AG09309 (cell line): ENCODE measurements around the gene PDE4C.

Experiments
- DNase-seq: peaks from one replicate; pipeline ENCODE4 v3.0.0-alpha.2; 2010; ENCODE audit warnings: low read depth
- H3K4me3 ChIP-seq: 2 replicates; pipeline ENCODE4 v1.5.1; 2011; ENCODE audit warnings: mild to moderate bottlenecking, low read depth, low read length, moderate library complexity; ENCODE audit not compliant: control insufficient read depth
- TF ChIP-seq, protein P1 (sequence below): IDR thresholded peaks from 2 replicates; pipeline ENCODE4 v1.5.1; 2011; ENCODE audit warnings: mild to moderate bottlenecking, low read depth, low read length, inconsistent platforms; ENCODE audit not compliant: insufficient read depth, control insufficient read depth; ENCODE audit errors: missing control alignments

PDE4C gene

GRCh38 chr19:18206018-18206417, 20.2 kb downstream of the PDE4C start:
- H3K4me3 ChIP-seq, result no peak overlapping the region
- DNase-seq, result no peak
- TF ChIP-seq, protein P1, sequence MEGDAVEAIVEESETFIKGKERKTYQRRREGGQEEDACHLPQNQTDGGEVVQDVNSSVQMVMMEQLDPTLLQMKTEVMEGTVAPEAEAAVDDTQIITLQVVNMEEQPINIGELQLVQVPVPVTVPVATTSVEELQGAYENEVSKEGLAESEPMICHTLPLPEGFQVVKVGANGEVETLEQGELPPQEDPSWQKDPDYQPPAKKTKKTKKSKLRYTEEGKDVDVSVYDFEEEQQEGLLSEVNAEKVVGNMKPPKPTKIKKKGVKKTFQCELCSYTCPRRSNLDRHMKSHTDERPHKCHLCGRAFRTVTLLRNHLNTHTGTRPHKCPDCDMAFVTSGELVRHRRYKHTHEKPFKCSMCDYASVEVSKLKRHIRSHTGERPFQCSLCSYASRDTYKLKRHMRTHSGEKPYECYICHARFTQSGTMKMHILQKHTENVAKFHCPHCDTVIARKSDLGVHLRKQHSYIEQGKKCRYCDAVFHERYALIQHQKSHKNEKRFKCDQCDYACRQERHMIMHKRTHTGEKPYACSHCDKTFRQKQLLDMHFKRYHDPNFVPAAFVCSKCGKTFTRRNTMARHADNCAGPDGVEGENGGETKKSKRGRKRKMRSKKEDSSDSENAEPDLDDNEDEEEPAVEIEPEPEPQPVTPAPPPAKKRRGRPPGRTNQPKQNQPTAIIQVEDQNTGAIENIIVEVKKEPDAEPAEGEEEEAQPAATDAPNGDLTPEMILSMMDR, result no peak

DNA sequence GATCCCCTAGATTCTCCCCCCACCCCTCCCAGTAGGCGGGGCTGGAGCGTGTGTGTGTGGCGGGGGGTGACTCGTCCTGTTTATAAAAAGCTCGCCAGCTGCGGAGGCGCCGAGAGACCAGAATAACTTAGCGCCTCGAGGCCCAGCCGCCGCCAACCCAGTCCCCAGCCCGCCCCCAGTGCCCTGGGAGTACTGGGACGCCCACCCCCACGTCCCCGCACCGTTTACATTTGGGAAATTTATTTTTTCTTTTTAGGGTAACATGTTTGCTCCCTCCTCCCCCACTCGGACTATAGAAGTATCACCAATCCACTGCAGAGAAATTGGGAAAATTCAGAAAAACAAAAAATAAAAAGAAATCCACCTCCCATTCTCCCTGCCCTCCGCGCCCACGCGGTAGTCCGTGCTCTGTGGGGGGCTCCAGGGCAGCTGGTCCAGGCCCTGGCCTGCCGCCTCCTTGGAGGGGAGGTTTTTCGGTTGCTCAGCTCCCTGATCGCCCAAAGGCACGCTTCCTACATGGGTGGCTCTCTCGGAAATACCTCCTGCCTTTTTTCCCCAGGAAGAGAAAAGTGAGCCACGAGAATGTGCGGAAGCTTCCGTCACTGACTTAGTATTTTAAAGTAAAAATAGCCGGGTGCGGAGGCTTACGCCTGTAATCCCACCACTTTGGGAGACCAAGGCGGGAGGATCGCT, 20.9 kb downstream of the PDE4C start:
- H3K4me3 ChIP-seq, result peak overlapping the region; percentile 58
- TF ChIP-seq, protein P1, result no peak
- DNase-seq, result peak; percentile 39

DNA sequence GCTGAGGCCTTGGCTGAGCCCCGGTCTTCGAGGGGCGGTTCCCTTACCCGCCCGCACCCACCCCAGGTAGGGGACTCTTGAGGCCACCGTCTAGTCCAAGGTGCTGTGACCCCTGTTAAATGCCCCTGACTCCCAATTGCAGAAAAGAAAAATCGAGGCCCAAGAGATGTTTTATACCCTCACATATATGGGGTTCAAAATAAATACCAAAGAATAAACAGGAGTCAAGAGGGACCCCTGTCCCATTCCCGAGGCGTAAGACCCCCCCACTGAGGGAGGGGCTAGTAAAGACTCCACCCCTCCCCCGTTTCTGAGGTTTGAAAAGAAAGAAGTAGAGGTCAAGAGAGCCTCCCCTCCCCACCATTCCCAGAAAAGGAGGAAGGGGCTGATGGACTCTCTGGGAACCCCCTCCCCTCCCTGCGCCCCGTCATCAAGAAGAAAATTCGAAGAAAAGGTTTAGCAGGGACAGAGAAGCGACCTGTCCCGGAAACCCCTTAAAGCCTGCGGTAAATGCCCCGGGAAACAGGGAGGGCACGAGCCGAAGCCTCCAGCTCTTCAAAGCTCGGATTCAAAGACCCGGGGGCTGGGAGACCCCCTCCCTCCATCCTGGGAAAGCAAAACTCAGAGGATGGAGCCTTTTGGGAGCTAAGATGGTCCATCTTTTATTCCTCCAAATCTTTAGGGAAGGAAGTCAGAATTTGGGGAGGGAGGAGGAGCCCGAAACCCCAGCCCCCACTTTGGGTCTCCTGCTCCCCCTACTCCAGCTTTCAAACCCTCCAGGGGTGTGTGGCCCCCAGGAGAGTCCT, 21.6 kb downstream of the PDE4C start:
- no peak for DNase-seq
- peak overlapping the region; percentile 58 for H3K4me3 ChIP-seq
- TF ChIP-seq, protein P1, result no peak

- TF ChIP-seq, protein P1, result no peak
- peak; percentile 100 for DNase-seq
- H3K4me3 ChIP-seq, result peak within 1 kb of the TSS; percentile 96
Measured at GRCh38 chr19:18203863-18204393, 22.3 kb downstream of the PDE4C start, which contains the start of gene RAB3A. Gene RAB3A, minus strand, starts transcription at chr19:18204042. Its CDS starts 1,302 bp downstream, at chr19:18202740.

DNA sequence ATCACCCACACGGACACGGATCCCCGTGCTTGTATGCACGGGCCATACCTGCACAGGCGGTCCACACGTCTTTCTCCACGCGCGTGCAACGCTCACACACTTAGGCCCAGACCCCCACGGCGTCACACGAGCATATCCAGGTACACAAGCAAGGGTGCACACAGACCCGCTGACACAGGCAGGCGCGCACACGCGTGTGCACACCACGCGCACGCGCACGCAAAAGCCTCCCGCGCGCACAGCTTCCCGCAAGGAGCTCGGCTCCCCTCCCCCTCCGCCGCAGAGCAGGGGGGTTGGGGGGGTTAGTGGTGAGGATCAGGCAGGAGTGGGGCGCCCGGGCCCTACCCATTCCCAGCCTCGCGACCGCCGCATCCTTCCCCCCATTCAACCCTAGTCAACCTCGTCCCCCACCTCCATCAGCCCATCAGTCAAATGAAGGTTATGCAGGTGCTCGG, 22.8 kb downstream of the PDE4C start:
- DNase-seq, result no peak
- H3K4me3 ChIP-seq, result peak overlapping the region; percentile 96
- TF ChIP-seq, protein P1, result no peak

DNA sequence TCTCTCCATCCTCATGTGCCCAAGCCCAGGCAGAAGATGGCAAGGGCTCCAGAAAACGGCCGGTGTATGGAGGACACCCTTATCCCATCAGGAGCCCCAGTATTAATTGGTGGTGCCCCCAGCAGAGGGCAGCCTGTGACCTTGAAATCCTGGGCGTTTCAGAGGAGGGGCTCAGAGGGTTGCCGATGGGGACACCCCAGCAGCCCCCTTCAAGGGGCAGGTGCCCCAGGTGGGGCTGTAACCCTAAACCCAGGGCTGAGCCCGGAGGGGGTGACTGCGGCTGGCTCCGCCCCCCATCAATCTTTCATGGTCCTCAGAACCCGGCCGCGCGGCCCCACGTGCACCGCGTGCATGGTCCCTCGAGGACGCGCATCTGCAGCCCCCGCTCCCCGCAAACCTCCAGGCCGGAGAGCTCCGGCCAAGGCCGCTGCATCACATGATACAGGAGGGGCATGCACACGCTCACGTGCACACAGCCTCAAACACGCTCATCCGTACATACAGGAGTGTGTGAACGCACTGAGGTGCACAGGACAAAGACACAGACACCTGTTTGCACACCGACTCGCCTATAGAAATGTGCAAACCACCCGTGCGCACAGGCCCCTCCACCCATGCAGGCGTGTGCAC, 23.3 kb downstream of the PDE4C start:
- TF ChIP-seq, protein P1, result peak; percentile 47
- DNase-seq, result no peak

More for the DNA sequence above, 23.3 kb downstream of the PDE4C start:
- peak overlapping the region; percentile 96 for H3K4me3 ChIP-seq
